VCaP (cell line): ENCODE data around the gene ZCCHC9.

Source experiments
- H3K27ac ChIP-seq: fragments of 450-650 bp; 2 replicates; pipeline ENCODE4 v1.5.1; 2017
- TF ChIP-seq, protein P1 (sequence below): fragments of 450-650 bp; conservative IDR thresholded peaks from 2 replicates; pipeline ENCODE4 v1.5.1; 2017; ENCODE audit warnings: mild to moderate bottlenecking, moderate library complexity

ZCCHC9 gene

DNA sequence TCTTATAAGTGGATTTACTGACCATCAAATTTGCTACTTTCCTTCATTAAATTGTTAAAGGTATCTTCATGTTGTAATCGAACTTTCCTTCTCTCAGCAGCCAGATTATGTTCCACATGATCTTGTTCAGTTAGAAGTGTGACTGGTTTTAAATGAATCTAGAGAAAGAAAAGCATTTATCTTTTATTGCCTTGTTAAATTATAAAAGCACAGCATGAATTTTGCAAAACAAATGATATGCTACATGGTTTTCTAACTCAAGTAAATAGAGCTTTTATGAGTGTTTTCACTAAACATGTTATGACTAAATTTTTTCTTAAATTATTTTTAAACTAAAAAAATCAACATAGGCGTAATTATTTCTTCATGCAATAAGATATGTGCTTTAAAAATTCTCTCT, 58.5 kb downstream of the ZCCHC9 start:
- TF ChIP-seq, protein P1, sequence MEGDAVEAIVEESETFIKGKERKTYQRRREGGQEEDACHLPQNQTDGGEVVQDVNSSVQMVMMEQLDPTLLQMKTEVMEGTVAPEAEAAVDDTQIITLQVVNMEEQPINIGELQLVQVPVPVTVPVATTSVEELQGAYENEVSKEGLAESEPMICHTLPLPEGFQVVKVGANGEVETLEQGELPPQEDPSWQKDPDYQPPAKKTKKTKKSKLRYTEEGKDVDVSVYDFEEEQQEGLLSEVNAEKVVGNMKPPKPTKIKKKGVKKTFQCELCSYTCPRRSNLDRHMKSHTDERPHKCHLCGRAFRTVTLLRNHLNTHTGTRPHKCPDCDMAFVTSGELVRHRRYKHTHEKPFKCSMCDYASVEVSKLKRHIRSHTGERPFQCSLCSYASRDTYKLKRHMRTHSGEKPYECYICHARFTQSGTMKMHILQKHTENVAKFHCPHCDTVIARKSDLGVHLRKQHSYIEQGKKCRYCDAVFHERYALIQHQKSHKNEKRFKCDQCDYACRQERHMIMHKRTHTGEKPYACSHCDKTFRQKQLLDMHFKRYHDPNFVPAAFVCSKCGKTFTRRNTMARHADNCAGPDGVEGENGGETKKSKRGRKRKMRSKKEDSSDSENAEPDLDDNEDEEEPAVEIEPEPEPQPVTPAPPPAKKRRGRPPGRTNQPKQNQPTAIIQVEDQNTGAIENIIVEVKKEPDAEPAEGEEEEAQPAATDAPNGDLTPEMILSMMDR: no peak
- peak overlapping the region; percentile 53 for H3K27ac ChIP-seq

- TF ChIP-seq, protein P1: no peak
- peak overlapping the region; percentile 53; the same call in 1 of the 2 replicates for H3K27ac ChIP-seq
Measured at GRCh38 chr5:81360640-81361039, 59.3 kb downstream of the ZCCHC9 start.

- peak overlapping the region; percentile 66; the same call in 1 of the 2 replicates for H3K27ac ChIP-seq
- TF ChIP-seq, protein P1: no peak
Measured at GRCh38 chr5:81361600-81361999, 60.2 kb downstream of the ZCCHC9 start.
